Activated CD4-positive, alpha-beta memory T cell treated with anti-CD3 and anti-CD28 coated beads, Interleukin-2, amount 10 ng/mL, durations not matched to agents 7 days and 5 days (primary cell): ENCODE results near the gene C21orf58. TPM values are rescaled to one million over a fixed set of nuclear protein-coding genes. Genes with fewer than 3 reads are reported as not detected.
"Not testable (repeated sequence)": the region's sequence is repeated elsewhere in the genome, so short reads cannot be mapped to it uniquely, and the experiment has no call there.

Experiments
- CTCF ChIA-PET: fragments of 350-600 bp; sonication (Branson Sonifier 250); formaldehyde crosslinking; loops from one replicate; lab custom pipeline; 2021; ENCODE audit warnings: antibody characterized with exemption, inconsistent platforms; lab: Charles Lee
- POLR2A ChIA-PET: fragments of 350-600 bp; sonication (Branson Sonifier 250); formaldehyde crosslinking; loops from one replicate; lab custom pipeline; 2021; ENCODE audit warnings: antibody characterized with exemption; lab: Charles Lee
- DNase-seq: peaks from one replicate; pipeline ENCODE4 v3.0.0-alpha.2; 2020
- H3K27ac Mint-ChIP-seq: one replicate; pipeline ENCODE4 v1.8.0; 2021; ENCODE audit warnings: mild to moderate bottlenecking, mixed read lengths
- H3K27me3 Mint-ChIP-seq: one replicate; pipeline ENCODE4 v1.8.0; 2021; ENCODE audit warnings: mixed read lengths
- H3K36me3 Mint-ChIP-seq: one replicate; pipeline ENCODE4 v1.8.0; 2021; ENCODE audit warnings: low read depth, mixed read lengths
- H3K4me1 Mint-ChIP-seq: one replicate; pipeline ENCODE4 v1.8.0; 2021; ENCODE audit warnings: mixed read lengths
- H3K4me3 Mint-ChIP-seq: one replicate; pipeline ENCODE4 v1.8.0; 2021; ENCODE audit warnings: mild to moderate bottlenecking, mixed read lengths
- H3K9me3 Mint-ChIP-seq: one replicate; pipeline ENCODE4 v1.8.0; 2021; ENCODE audit warnings: mixed read lengths
- total RNA-seq, 2 experiments: library from RNA; stranded (reverse); gene quantifications; one replicate each; pipeline ENCODE4 v1.2.3, GENCODE V29; 2021

The C21orf58 gene
- total RNA-seq, 2 experiments from 2014 or later, result 47.7 to 49.4 TPM

- peaks cover 28% of the 10 kb centered on the region for H3K36me3 Mint-ChIP-seq
- POLR2A ChIA-PET, result interaction anchor here (1.5 to 2.8 kb wide), 3 partner anchors 8 to 29 kb away, joined by 3 to 14 read pairs (median 6); partner anchors contain the start of genes MCM3AP and YBEY
- H3K9me3 Mint-ChIP-seq, result no peaks in the 10 kb centered on the region
- no peak overlapping the region for H3K27ac Mint-ChIP-seq
- CTCF ChIA-PET, result no interaction called here
- no peak overlapping the region for H3K4me3 Mint-ChIP-seq
- DNase-seq, result no peak
- no peaks in the 10 kb centered on the region for H3K27me3 Mint-ChIP-seq
- peaks cover 8% of the 10 kb centered on the region for H3K4me1 Mint-ChIP-seq
These were observed 9.1 kb downstream of the C21orf58 start for GRCh38 chr21:46314441-46315020.

DNA sequence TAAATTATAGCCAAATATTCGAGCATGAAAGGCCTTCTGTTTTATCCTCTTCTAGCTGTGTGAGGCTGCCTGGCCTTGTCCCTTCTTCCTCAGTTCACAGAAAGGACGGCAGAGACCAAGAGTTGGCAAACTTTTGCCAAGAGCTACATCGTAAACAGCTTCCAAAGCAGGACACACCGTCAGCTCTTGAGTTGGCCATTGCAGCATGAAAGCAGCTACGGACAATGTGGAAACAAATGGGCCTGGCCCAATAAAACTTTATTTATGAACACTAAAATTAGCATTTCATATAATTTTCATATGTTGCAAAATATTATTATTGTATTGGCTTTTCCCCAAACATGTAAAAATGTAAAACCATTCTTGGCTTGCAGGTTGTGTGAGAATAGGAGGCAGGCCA is 10.7 kb downstream of the C21orf58 start:
- H3K9me3 Mint-ChIP-seq, result no peaks in the 10 kb centered on the region
- H3K4me3 Mint-ChIP-seq, result no peak overlapping the region
- CTCF ChIA-PET, result no interaction called here
- peaks cover 36% of the 10 kb centered on the region for H3K36me3 Mint-ChIP-seq
- POLR2A ChIA-PET, result interaction anchor here (2.4 to 2.8 kb wide), 2 partner anchors 10 to 28 kb away, joined by 6 to 14 read pairs; partner anchors contain the start of genes MCM3AP and YBEY
- peaks cover 2% of the 10 kb centered on the region for H3K4me1 Mint-ChIP-seq
- no peak overlapping the region for H3K27ac Mint-ChIP-seq
- H3K27me3 Mint-ChIP-seq, result no peaks in the 10 kb centered on the region
- no peak for DNase-seq

DNA sequence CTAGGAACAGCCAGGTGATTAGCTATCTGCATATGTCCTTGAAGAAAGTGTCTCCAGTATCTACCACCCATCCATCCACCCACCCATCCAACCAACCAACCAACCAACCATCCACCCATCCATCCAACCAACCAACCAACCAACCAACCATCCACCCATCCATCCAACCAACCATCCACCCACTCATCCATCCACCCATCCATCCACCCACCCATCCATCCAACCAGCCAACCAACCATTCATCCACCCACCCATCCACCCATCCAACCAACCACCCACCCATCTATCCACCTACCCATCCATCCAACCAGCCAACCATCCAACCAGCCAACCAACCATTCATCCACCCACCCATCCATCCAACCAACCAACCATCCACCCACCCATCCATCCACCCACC is 12.1 kb downstream of the C21orf58 start:
- ChIA-PET CTCF (no interaction called here), POLR2A (interaction anchor here (1.7 kb wide), 1 partner anchor 12 kb away, joined by 5 read pairs; the partner anchor contains the start of gene C21orf58)
- Mint-ChIP-seq H3K9me3 (no peaks in the 10 kb centered on the region), H3K27ac (no peak overlapping the region), H3K4me3 (no peak overlapping the region), H3K4me1 (peaks cover 5% of the 10 kb centered on the region), H3K27me3 (no peaks in the 10 kb centered on the region), H3K36me3 (peaks cover 42% of the 10 kb centered on the region)
- DNase-seq, result no peak

- H3K27me3 Mint-ChIP-seq, H3K27ac Mint-ChIP-seq, CTCF ChIA-PET, DNase-seq, H3K4me3 Mint-ChIP-seq, H3K9me3 Mint-ChIP-seq, H3K4me1 Mint-ChIP-seq: not testable (repeated sequence)
- peaks cover 47% of the 10 kb centered on the region for H3K36me3 Mint-ChIP-seq
- POLR2A ChIA-PET, result interaction anchor here (1.7 kb wide), 1 partner anchor 13 kb away, joined by 5 read pairs; the partner anchor contains the start of gene C21orf58
These were observed 13.4 kb downstream of the C21orf58 start for GRCh38 chr21:46310260-46310659.

- no peaks in the 10 kb centered on the region for H3K27me3 Mint-ChIP-seq
- no peak overlapping the region for H3K4me3 Mint-ChIP-seq
- ChIA-PET CTCF (no interaction called here), POLR2A (interaction anchor here (0.6 kb wide), 1 partner anchor 217 kb away, joined by 3 read pairs; no protein-coding TSS in a partner anchor)
- H3K36me3 Mint-ChIP-seq, result peaks cover 53% of the 10 kb centered on the region
- no peak overlapping the region for H3K27ac Mint-ChIP-seq
- DNase-seq, result no peak
- no peaks in the 10 kb centered on the region for H3K9me3 Mint-ChIP-seq
- peaks cover 9% of the 10 kb centered on the region for H3K4me1 Mint-ChIP-seq
These were observed 15.2 kb downstream of the C21orf58 start for GRCh38 chr21:46308431-46308830.

DNA sequence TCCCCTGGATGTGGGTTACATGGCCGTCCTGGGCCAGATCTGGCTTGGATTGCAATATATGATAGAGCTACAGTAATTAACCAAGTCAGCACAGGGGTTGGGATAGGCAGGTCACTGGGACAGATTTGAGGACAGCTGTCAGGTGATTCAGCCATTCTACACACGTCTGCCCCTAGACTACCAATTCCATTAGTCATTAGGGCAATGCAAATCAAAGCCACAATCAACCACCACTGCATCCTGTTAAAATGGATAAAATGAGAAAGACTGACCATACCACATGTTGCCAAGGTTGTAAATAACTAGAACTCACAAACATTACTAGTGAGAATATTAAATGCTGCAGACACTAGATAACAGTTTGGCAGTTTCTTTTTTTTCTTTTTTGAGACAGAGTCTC is 16.0 kb downstream of the C21orf58 start:
- peaks cover 9% of the 10 kb centered on the region for H3K4me1 Mint-ChIP-seq
- DNase-seq, result no peak
- H3K27ac Mint-ChIP-seq, result no peak overlapping the region
- H3K4me3 Mint-ChIP-seq, result no peak overlapping the region
- H3K9me3 Mint-ChIP-seq, result no peaks in the 10 kb centered on the region
- CTCF ChIA-PET, result no interaction called here
- no peaks in the 10 kb centered on the region for H3K27me3 Mint-ChIP-seq
- POLR2A ChIA-PET, result no interaction called here
- peaks cover 50% of the 10 kb centered on the region for H3K36me3 Mint-ChIP-seq

GRCh38 chr21:46304955-46305354 is 18.7 kb downstream of the C21orf58 start:
- Mint-ChIP-seq H3K36me3 (peaks cover 54% of the 10 kb centered on the region), H3K4me3 (no peak overlapping the region), H3K4me1 (peaks cover 9% of the 10 kb centered on the region), H3K27me3 (no peaks in the 10 kb centered on the region), H3K9me3 (no peaks in the 10 kb centered on the region), H3K27ac (no peak overlapping the region)
- DNase-seq, result no peak
- POLR2A ChIA-PET, result no interaction called here
- CTCF ChIA-PET, result interaction anchor here (0.6 to 0.7 kb wide), 2 partner anchors 70 to 170 kb away, joined by 4 to 5 read pairs; no protein-coding TSS in a partner anchor

DNA sequence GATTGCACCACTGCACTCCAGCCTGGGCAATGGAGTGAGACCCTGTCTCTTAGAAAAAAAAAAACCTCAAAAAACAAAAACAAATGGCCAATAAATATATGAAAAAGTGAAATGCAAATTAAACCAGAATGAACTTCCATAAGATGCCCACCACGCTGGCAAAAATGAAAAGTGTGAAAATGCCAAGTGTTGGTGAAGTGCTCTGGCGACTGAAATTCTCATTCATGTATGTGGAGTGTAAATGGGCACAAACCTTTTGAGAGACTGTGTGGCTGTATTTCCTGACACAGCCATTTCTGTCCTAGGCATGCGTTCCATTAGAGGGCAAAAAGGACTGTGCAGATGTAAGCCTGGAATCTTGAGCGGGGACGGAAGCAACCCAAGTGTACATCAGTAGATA is 19.2 kb downstream of the C21orf58 start:
- no peak overlapping the region for H3K27ac Mint-ChIP-seq
- no peak overlapping the region for H3K4me3 Mint-ChIP-seq
- no peaks in the 10 kb centered on the region for H3K27me3 Mint-ChIP-seq
- peaks cover 56% of the 10 kb centered on the region for H3K36me3 Mint-ChIP-seq
- POLR2A ChIA-PET, result no interaction called here
- no peaks in the 10 kb centered on the region for H3K9me3 Mint-ChIP-seq
- CTCF ChIA-PET, result no interaction called here
- peaks cover 9% of the 10 kb centered on the region for H3K4me1 Mint-ChIP-seq
- DNase-seq, result no peak

GRCh38 chr21:46301759-46302158 is 21.9 kb downstream of the C21orf58 start:
- Mint-ChIP-seq H3K36me3 (peaks cover 44% of the 10 kb centered on the region), H3K4me1 (peaks cover 11% of the 10 kb centered on the region), H3K27ac (no peak overlapping the region), H3K27me3 (no peaks in the 10 kb centered on the region), H3K4me3 (no peak overlapping the region), H3K9me3 (no peaks in the 10 kb centered on the region)
- POLR2A ChIA-PET, result no interaction called here
- CTCF ChIA-PET, result no interaction called here
- no peak for DNase-seq

DNA sequence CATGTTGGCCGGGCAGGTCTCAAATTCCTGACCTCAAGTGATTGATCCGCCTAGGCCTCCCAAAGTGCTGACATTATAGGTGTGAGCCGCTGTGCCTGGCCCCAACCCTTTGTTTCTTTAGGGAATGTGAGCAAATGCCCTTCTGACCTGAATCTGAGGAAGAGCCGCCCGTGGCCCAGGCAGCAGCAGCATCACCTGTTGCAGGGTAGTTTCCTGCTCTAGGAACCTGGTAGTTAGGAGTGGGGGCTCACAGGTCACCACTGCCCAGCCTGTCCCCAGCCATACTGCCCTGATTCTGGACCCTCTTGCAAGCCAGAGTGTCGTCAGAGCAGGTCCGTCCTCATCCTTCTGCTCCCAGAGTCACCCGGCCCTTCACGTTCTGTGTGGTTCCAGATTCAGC is 24.5 kb downstream of the C21orf58 start:
- no peak overlapping the region for H3K4me3 Mint-ChIP-seq
- H3K4me1 Mint-ChIP-seq, result peaks cover 25% of the 10 kb centered on the region
- H3K36me3 Mint-ChIP-seq, result peaks cover 35% of the 10 kb centered on the region
- ChIA-PET CTCF (no interaction called here), POLR2A (no interaction called here)
- H3K27ac Mint-ChIP-seq, result no peak overlapping the region
- no peaks in the 10 kb centered on the region for H3K27me3 Mint-ChIP-seq
- H3K9me3 Mint-ChIP-seq, result no peaks in the 10 kb centered on the region
- no peak for DNase-seq

GRCh38 chr21:46297338-46298271 is 26.1 kb downstream of the C21orf58 start:
- peak overlapping the region; percentile 31 for H3K27ac Mint-ChIP-seq

GRCh38 chr21:46295996-46296752 is 27.5 kb downstream of the C21orf58 start:
- Mint-ChIP-seq H3K4me1 (peaks cover 28% of the 10 kb centered on the region), H3K4me3 (peak overlapping the region; percentile 64), H3K36me3 (peaks cover 37% of the 10 kb centered on the region), H3K9me3 (peaks cover 9% of the 10 kb centered on the region), H3K27me3 (no peaks in the 10 kb centered on the region), H3K27ac (peak overlapping the region; percentile 73)
- ChIA-PET POLR2A (interaction anchor here (1.4 to 2.2 kb wide), 5 partner anchors 11 to 162 kb away, joined by 4 to 23 read pairs (median 5); partner anchors contain the start of genes DIP2A, MCM3AP and YBEY), CTCF (no interaction called here)
- DNase-seq, result peak; percentile 81

More at GRCh38 chr21:46297338-46298271, 26.1 kb downstream of the C21orf58 start:
- no peak for DNase-seq
- Mint-ChIP-seq H3K9me3 (no peaks in the 10 kb centered on the region), H3K27me3 (no peaks in the 10 kb centered on the region), H3K36me3 (peaks cover 29% of the 10 kb centered on the region), H3K4me1 (peaks cover 25% of the 10 kb centered on the region), H3K4me3 (peak overlapping the region; percentile 58)
- CTCF ChIA-PET, result no interaction called here
- POLR2A ChIA-PET, result interaction anchor here (0.8 to 2.2 kb wide), 6 partner anchors 12 to 160 kb away, joined by 3 to 23 read pairs (median 4); partner anchors contain the start of genes DIP2A, MCM3AP and YBEY
